Measurements from ENCODE around the gene ZNF687. TPM values are rescaled to one million over a fixed set of nuclear protein-coding genes. Genes with fewer than 3 reads are reported as not detected.
A peak's percentile ranks its signal among the peaks of the same experiment; 100 is the strongest.

Gene ZNF687
- polyA plus RNA-seq, 1 donor (not counting 4 experiments of a cell fraction or from before 2014, with no cell fraction given) = 7.3 TPM

DNA sequence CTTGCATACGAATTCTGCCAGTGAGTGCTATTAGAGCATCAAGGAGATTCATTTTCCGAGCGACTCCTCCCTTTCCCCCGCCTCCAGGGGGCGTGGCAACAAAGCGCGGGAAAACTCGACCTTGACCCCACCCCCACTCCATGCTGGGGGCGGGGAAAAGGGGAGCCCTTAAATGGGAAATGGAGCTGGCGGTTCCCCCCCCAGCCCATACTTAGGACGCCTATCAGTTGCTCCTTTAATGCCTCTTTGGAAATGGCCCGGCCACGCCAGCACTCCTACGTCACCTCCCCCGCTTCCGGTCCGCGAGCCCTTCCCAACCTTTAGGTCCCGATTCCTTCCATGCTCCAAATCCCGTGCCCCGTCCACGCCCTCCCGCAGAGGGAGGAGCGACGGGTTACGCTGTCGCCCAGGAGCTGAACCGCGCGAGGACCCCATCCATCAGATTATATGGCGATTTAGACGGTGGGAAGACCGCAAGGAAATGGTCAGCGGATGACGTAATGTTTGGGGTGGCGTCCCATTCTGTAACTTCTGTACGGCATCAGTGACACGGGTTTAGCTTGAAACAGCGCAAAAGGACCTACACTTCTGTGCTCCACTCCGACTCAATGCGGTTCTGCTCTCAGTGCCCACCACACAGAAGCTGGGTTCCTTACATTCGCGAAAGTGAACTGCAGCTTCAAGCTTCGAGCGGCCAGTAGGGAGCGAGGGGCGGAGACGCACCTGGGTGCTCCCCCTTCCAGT is 702 bp upstream of the ZNF687 start:
- Histone ChIP-seq H3K4me1 (ENCODE audit: control insufficient read depth, extremely low read depth, insufficient read depth, low read length) (peaks cover 10% of the 10 kb centered on the region), H3K9me3 (ENCODE audit: control insufficient read depth, low read depth, low read length) (no peaks in the 10 kb centered on the region), H3K4me2 (ENCODE audit: control insufficient read depth, extremely low read depth, insufficient read depth, low read depth, low read length) (peak overlapping the region; percentile 94), H3K9ac (ENCODE audit: control insufficient read depth, extremely low read depth, insufficient read depth, low read length) (peak overlapping the region; percentile 99), H4K20me1 (ENCODE audit: control insufficient read depth, extremely low read depth, insufficient read depth, low read length) (no peaks in the 10 kb centered on the region), H2AFZ (ENCODE audit: control insufficient read depth, low read length) (peak overlapping the region; percentile 100), H3K27ac (ENCODE audit: control insufficient read depth, insufficient read depth, low read length) (peak overlapping the region; percentile 100), H3K27me3 (ENCODE audit: control insufficient read depth, extremely low read depth, insufficient read depth, low read length) (no peaks in the 10 kb centered on the region), H3K79me2 (ENCODE audit: control insufficient read depth, insufficient read depth, low read length) (peaks cover 26% of the 10 kb centered on the region), H3K9me1 (ENCODE audit: control insufficient read depth, extremely low read depth, insufficient read depth, low read length) (no peaks in the 10 kb centered on the region), H3K4me3 (ENCODE audit: control insufficient read depth in 2 of 3, extremely low read depth in 1 of 3, insufficient read depth in 2 of 3, low read depth in 1 of 3, low read length in 3 of 3) (peak overlapping the region; percentile 63 to 100 (median 97)), H3K36me3 (ENCODE audit: control insufficient read depth in 2 of 2, extremely low read depth in 1 of 2, insufficient read depth in 2 of 2, low read length in 2 of 2) (peaks cover 4 to 5% of the 10 kb centered on the region in 2 experiments)
- FAIRE-seq (no peak), DNase-seq (ENCODE audit: low read depth, low spot score) (peak; percentile 87)
- TF ChIP-seq, protein P1, sequence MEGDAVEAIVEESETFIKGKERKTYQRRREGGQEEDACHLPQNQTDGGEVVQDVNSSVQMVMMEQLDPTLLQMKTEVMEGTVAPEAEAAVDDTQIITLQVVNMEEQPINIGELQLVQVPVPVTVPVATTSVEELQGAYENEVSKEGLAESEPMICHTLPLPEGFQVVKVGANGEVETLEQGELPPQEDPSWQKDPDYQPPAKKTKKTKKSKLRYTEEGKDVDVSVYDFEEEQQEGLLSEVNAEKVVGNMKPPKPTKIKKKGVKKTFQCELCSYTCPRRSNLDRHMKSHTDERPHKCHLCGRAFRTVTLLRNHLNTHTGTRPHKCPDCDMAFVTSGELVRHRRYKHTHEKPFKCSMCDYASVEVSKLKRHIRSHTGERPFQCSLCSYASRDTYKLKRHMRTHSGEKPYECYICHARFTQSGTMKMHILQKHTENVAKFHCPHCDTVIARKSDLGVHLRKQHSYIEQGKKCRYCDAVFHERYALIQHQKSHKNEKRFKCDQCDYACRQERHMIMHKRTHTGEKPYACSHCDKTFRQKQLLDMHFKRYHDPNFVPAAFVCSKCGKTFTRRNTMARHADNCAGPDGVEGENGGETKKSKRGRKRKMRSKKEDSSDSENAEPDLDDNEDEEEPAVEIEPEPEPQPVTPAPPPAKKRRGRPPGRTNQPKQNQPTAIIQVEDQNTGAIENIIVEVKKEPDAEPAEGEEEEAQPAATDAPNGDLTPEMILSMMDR (optimal IDR thresholded peaks at IDR 0.05 in 1 of 3, IDR thresholded peaks at IDR 0.05 in 1 of 3, conservative IDR thresholded peaks at IDR 0.05 in 1 of 3; ENCODE audit: extremely low read depth in 1 of 3, insufficient read depth in 2 of 3, low read length in 3 of 3) = peak in 2 of 3 experiments; percentile 10 to 12
- TF ChIP-seq EZH2 (IDR thresholded peaks at IDR 0.05; ENCODE audit: low read length) = no peak
- dilution Hi-C loops (cut with MboI; ENCODE audit: extremely low pct_ligation_motif_present, low sequenced_read_pairs) = no loop called here

DNA sequence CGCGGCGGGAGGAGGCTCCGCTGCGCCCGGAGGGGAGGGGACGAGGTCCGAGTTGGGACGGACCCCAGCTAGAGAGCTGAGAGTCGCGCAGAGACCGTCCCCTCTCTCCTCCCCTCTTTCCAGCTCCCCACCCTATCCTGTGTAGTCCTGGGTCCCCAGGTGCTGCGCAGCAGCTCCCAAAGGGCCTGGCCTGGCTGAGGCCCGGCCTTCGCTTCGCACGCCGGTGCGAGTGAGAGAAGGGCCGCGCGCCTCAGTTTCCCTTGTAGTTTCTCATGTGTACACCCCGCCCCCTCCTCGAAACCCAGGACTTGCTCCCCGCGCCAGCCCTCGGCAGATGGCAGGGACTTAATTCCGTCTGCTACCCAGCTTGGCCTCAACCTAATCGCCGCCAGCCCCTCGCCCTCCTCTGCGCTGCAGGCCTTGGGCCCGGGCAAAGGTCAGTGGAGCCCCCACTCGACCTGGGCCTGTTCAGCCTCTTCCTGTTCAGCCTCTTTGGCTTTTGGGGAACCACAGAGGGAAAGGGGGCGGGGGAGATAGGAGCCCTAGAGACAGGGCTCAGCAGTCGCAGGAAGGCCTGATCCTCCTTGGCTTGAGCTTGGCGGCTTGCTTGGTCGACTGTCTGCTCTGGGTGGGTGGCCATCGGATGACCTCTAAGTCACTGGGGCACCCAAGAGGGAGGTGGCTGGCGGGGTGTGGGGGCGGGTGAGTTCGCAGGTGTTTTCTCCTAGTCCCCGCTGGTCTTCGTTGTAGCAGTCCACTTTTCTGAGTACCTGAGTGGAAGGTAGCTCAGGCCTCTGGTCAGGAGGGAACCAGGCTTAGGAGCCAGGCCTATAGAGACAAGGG is 1.0 kb downstream of the ZNF687 start:
- no peak for TF ChIP-seq EZH2 (IDR thresholded peaks at IDR 0.05; ENCODE audit: low read length)
- TF ChIP-seq, protein P1 (optimal IDR thresholded peaks at IDR 0.05 in 1 of 3, IDR thresholded peaks at IDR 0.05 in 1 of 3, conservative IDR thresholded peaks at IDR 0.05 in 1 of 3; ENCODE audit: extremely low read depth in 1 of 3, insufficient read depth in 2 of 3, low read length in 3 of 3) = no peak
- peak overlapping the region; percentile 49 for H2AFZ ChIP-seq (ENCODE audit: control insufficient read depth, low read length)
- H3K36me3 ChIP-seq (ENCODE audit: control insufficient read depth in 2 of 2, extremely low read depth in 1 of 2, insufficient read depth in 2 of 2, low read length in 2 of 2) = peaks cover 4 to 19% of the 10 kb centered on the region in 2 experiments
- peak overlapping the region; percentile 87 for H3K4me2 ChIP-seq (ENCODE audit: control insufficient read depth, extremely low read depth, insufficient read depth, low read depth, low read length)
- H3K4me1 ChIP-seq (ENCODE audit: control insufficient read depth, extremely low read depth, insufficient read depth, low read length) = peaks cover 10% of the 10 kb centered on the region
- no peaks in the 10 kb centered on the region for H3K9me1 ChIP-seq (ENCODE audit: control insufficient read depth, extremely low read depth, insufficient read depth, low read length)
- dilution Hi-C loops (cut with MboI; ENCODE audit: extremely low pct_ligation_motif_present, low sequenced_read_pairs) = no loop called here
- peak overlapping the region; percentile 100 for H3K27ac ChIP-seq (ENCODE audit: control insufficient read depth, insufficient read depth, low read length)
- DNase-seq (ENCODE audit: low read depth, low spot score) (no peak), FAIRE-seq (no peak)
- H3K27me3 ChIP-seq (ENCODE audit: control insufficient read depth, extremely low read depth, insufficient read depth, low read length) = no peaks in the 10 kb centered on the region
- H4K20me1 ChIP-seq (ENCODE audit: control insufficient read depth, extremely low read depth, insufficient read depth, low read length) = no peaks in the 10 kb centered on the region
- H3K9ac ChIP-seq (ENCODE audit: control insufficient read depth, extremely low read depth, insufficient read depth, low read length) = peak overlapping the region; percentile 99
- H3K4me3 ChIP-seq (ENCODE audit: control insufficient read depth in 2 of 3, extremely low read depth in 1 of 3, insufficient read depth in 2 of 3, low read depth in 1 of 3, low read length in 3 of 3) = peak overlapping the region; percentile 63 to 100 (median 97)
- H3K79me2 ChIP-seq (ENCODE audit: control insufficient read depth, insufficient read depth, low read length) = peaks cover 34% of the 10 kb centered on the region
- H3K9me3 ChIP-seq (ENCODE audit: control insufficient read depth, low read depth, low read length) = no peaks in the 10 kb centered on the region
